ENCODE data around the gene ERN2.
"Not testable (repeated sequence)": the region's sequence is repeated elsewhere in the genome, so short reads cannot be mapped to it uniquely, and the experiment has no call there.

The ERN2 gene

GRCh38 chr16:23712976-23713375, at the start of gene ERN2:
TSS of gene ERN2 (minus strand) at chr16:23713222. CDS start at chr16:23713187, 35 bp downstream.
- no peak for DNase-seq (ENCODE audit: low read depth in 2 of 2)

- DNase-seq (ENCODE audit: low read depth in 2 of 2), result no peak
Observed at GRCh38 chr16:23757937-23758619, 45.1 kb upstream of the ERN2 start.

- DNase-seq (ENCODE audit: low read depth in 2 of 2), result no peak
Observed at GRCh38 chr16:23757116-23757515, 44.1 kb upstream of the ERN2 start.

- DNase-seq (ENCODE audit: low read depth in 2 of 2), result no peak
Observed at GRCh38 chr16:23755484-23755809, 42.4 kb upstream of the ERN2 start.

- no peak for DNase-seq (ENCODE audit: low read depth in 2 of 2)
Observed at GRCh38 chr16:23754594-23755483, 41.8 kb upstream of the ERN2 start, which contains the start of gene CHP2. TSS of gene CHP2 (plus strand) at chr16:23755026. CDS start at chr16:23755050, 24 bp downstream.

- no peak for DNase-seq (ENCODE audit: low read depth in 2 of 2)
Observed at GRCh38 chr16:23753908-23754593, 41.0 kb upstream of the ERN2 start.

- DNase-seq (ENCODE audit: low read depth in 2 of 2), result not testable (repeated sequence)
Observed at GRCh38 chr16:23751053-23751452, 38.0 kb upstream of the ERN2 start.

- DNase-seq (ENCODE audit: low read depth in 2 of 2), result no peak
Observed at GRCh38 chr16:23748630-23749029, 35.6 kb upstream of the ERN2 start.

- no peak for DNase-seq (ENCODE audit: low read depth in 2 of 2)
Observed at GRCh38 chr16:23745263-23745662, 32.2 kb upstream of the ERN2 start.

- no peak for DNase-seq (ENCODE audit: low read depth in 2 of 2)
Observed at GRCh38 chr16:23742766-23743165, 29.7 kb upstream of the ERN2 start.

GRCh38 chr16:23741675-23742303, 28.8 kb upstream of the ERN2 start:
- DNase-seq (ENCODE audit: low read depth in 2 of 2), result no peak

- DNase-seq (ENCODE audit: low read depth in 2 of 2), result no peak
Observed at GRCh38 chr16:23739516-23739915, 26.5 kb upstream of the ERN2 start.

GRCh38 chr16:23737423-23738028, 24.5 kb upstream of the ERN2 start:
- not testable (repeated sequence) for DNase-seq (ENCODE audit: low read depth in 2 of 2)

GRCh38 chr16:23734176-23734893, 21.3 kb upstream of the ERN2 start:
- DNase-seq (ENCODE audit: low read depth in 2 of 2), result no peak

GRCh38 chr16:23729503-23730424, 16.7 kb upstream of the ERN2 start:
- DNase-seq (ENCODE audit: low read depth in 2 of 2), result no peak

- DNase-seq (ENCODE audit: low read depth in 2 of 2), result no peak
Observed at GRCh38 chr16:23728112-23728477, 15.1 kb upstream of the ERN2 start.

- no peak for DNase-seq (ENCODE audit: low read depth in 2 of 2)
Observed at GRCh38 chr16:23726710-23727109, 13.7 kb upstream of the ERN2 start.

- no peak for DNase-seq (ENCODE audit: low read depth in 2 of 2)
Observed at GRCh38 chr16:23724785-23725131, 11.7 kb upstream of the ERN2 start.

GRCh38 chr16:23724096-23724784, 11.2 kb upstream of the ERN2 start:
- no peak for DNase-seq (ENCODE audit: low read depth in 2 of 2)
